KMS-11 (cell line): ENCODE results near the gene EPS8.

Experiments
- H2AFZ ChIP-seq: fragments of 200-600 bp; sonication (generic); 2 replicates; pipeline ENCODE4 v1.6.1; 2016; ENCODE audit warnings: antibody characterized with exemption, mixed run types, low read depth
- H3K27ac ChIP-seq: fragments of 200-600 bp; sonication (generic); 2 replicates; pipeline ENCODE4 v1.6.1; 2016; ENCODE audit warnings: mild to moderate bottlenecking, mixed run types
- H3K27me3 ChIP-seq: fragments of 200-600 bp; sonication (generic); 2 replicates; pipeline ENCODE4 v1.6.1; 2017; ENCODE audit warnings: mild to moderate bottlenecking, low read depth, mixed run types, moderate library complexity; ENCODE audit not compliant: insufficient read depth
- H3K36me3 ChIP-seq: fragments of 200-600 bp; sonication (generic); 2 replicates; pipeline ENCODE4 v1.6.1; 2017; ENCODE audit warnings: mild to moderate bottlenecking, mixed run types; ENCODE audit not compliant: insufficient read depth
- H3K4me1 ChIP-seq: fragments of 200-600 bp; sonication (generic); 2 replicates; pipeline ENCODE4 v1.6.1; 2016; ENCODE audit warnings: mild to moderate bottlenecking, low read depth, mixed run types; ENCODE audit not compliant: poor library complexity, severe bottlenecking
- H3K4me2 ChIP-seq: fragments of 200-600 bp; sonication (generic); 2 replicates; pipeline ENCODE4 v1.7.0; 2016; ENCODE audit warnings: mild to moderate bottlenecking, mixed run types
- H3K4me3 ChIP-seq: fragments of 200-600 bp; sonication (generic); IDR thresholded peaks from 2 replicates; pipeline ENCODE4 v1.6.1; 2017; ENCODE audit warnings: low read depth, low read length, mixed read lengths; ENCODE audit not compliant: insufficient read depth
- H3K79me2 ChIP-seq: fragments of 200-600 bp; sonication (generic); 2 replicates; pipeline ENCODE4 v1.6.1; 2016; ENCODE audit warnings: low read depth, mixed run types; ENCODE audit not compliant: insufficient read depth
- H3K9ac ChIP-seq: fragments of 200-600 bp; sonication (generic); 2 replicates; pipeline ENCODE4 v1.6.1; 2016; ENCODE audit warnings: mild to moderate bottlenecking, mixed run types
- H4K20me1 ChIP-seq: fragments of 200-600 bp; sonication (generic); 2 replicates; pipeline ENCODE4 v1.6.1; 2016; ENCODE audit warnings: mild to moderate bottlenecking, mixed run types; ENCODE audit not compliant: insufficient read depth
- TF ChIP-seq, protein P1 (sequence below): fragments of 200-600 bp; sonication (generic); conservative IDR thresholded peaks from 2 replicates; pipeline ENCODE4 v1.6.1; 2017; ENCODE audit warnings: low read depth, mild to moderate bottlenecking, antibody characterized with exemption, low read length, moderate library complexity, mixed read lengths

The EPS8 gene

DNA sequence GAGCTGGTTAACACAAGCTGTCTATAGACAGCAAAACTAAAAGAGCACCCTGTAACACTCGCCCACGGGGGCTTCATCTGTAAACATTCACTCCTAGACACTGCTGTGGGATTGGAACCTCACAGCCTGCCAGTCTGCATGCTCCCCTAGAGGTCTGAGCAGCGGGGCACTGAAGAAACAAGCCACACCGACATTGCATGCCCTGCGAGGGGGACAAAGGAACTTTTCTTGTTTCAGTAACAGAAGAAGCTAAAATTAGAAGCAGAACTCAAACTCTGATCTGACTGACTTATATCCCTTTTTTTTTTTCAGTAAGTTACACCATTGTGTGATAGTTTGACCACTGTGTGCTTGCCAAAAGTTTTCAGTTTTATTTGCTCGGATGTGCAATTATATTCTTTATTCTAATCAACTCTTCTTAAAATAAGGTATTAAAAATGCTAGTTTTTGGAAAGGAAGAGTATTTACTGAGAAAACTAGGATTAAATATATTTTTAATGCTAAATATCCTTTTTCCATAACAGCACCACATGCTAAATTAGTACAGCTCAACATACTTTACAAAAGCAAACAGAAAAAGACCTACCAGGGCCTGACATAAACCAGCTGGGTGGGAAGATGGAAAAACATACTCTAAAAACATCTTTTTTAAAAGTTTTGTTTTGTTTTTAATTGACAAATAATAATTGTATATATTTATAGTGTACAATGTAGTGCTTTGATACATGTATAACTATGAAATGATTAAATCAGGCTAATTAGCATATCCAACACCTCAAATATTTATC is 100.2 kb downstream of the EPS8 start:
- Histone ChIP-seq H3K9ac (no peak overlapping the region), H3K4me2 (no peak overlapping the region), H3K27ac (no peak overlapping the region), H3K27me3 (no peaks in the 10 kb centered on the region), H2AFZ (no peak overlapping the region), H4K20me1 (no peaks in the 10 kb centered on the region), H3K36me3 (no peaks in the 10 kb centered on the region), H3K79me2 (no peaks in the 10 kb centered on the region), H3K4me1 (no peaks in the 10 kb centered on the region), H3K4me3 (no peak overlapping the region)
- TF ChIP-seq, protein P1, sequence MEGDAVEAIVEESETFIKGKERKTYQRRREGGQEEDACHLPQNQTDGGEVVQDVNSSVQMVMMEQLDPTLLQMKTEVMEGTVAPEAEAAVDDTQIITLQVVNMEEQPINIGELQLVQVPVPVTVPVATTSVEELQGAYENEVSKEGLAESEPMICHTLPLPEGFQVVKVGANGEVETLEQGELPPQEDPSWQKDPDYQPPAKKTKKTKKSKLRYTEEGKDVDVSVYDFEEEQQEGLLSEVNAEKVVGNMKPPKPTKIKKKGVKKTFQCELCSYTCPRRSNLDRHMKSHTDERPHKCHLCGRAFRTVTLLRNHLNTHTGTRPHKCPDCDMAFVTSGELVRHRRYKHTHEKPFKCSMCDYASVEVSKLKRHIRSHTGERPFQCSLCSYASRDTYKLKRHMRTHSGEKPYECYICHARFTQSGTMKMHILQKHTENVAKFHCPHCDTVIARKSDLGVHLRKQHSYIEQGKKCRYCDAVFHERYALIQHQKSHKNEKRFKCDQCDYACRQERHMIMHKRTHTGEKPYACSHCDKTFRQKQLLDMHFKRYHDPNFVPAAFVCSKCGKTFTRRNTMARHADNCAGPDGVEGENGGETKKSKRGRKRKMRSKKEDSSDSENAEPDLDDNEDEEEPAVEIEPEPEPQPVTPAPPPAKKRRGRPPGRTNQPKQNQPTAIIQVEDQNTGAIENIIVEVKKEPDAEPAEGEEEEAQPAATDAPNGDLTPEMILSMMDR: no peak

DNA sequence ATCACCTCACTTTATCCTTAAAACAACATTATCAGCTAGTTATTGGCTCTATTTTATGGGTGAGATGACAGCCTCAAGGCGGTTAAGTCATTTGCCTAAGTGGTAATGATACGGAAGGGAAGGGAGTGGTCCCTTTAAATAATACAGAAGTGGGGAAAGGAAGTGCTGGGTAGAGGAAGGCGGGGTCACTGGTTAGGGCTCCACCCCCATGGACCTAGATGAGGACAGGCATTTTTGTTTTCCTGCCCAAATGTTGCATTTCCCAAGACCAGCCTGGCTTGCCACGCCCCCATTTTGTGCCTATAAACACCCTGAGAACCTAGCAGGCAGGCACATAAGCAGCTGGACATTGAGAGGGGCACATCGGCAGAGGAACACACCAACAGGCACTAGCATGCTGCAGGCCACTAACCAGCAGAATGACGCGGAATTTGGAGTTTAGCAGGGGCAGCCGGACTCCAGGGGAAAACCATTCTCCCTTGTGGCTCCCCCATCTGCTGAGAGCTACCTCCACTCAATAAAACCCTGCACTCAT is 100.9 kb downstream of the EPS8 start:
- no peaks in the 10 kb centered on the region for H3K4me1 ChIP-seq

DNA sequence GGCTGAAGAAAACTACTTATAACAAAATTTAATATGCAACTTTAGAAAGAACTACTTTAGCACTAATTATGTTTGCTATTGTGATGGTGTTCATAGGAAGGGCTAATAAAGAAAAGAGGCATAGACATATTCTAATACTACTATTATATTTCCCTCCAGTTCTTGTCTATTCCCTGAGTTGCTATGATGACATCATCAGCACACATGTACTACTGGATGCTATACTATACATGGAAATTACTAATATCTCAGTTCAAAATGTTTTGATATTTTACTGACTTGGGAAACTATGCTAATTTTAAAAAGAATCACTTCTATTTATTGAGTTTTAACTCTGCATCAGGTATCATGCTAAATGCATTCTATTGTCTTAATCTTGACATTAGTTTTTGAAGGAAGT is 101.6 kb downstream of the EPS8 start:
- TF ChIP-seq, protein P1: no peak
- no peaks in the 10 kb centered on the region for H3K27me3 ChIP-seq
- H2AFZ ChIP-seq: no peak overlapping the region
- no peaks in the 10 kb centered on the region for H3K36me3 ChIP-seq
- no peaks in the 10 kb centered on the region for H4K20me1 ChIP-seq
- H3K27ac ChIP-seq: no peak overlapping the region
- H3K4me3 ChIP-seq: no peak overlapping the region
- no peak overlapping the region for H3K4me2 ChIP-seq
- H3K4me1 ChIP-seq: peaks cover 4% of the 10 kb centered on the region
- no peaks in the 10 kb centered on the region for H3K79me2 ChIP-seq
- no peak overlapping the region for H3K9ac ChIP-seq

More for the DNA sequence above, 100.9 kb downstream of the EPS8 start:
- Histone ChIP-seq H3K4me3 (no peak overlapping the region), H3K36me3 (no peaks in the 10 kb centered on the region), H3K4me2 (no peak overlapping the region), H2AFZ (no peak overlapping the region), H4K20me1 (no peaks in the 10 kb centered on the region), H3K9ac (no peak overlapping the region), H3K27me3 (no peaks in the 10 kb centered on the region), H3K27ac (no peak overlapping the region), H3K79me2 (no peaks in the 10 kb centered on the region)
- TF ChIP-seq, protein P1: no peak

DNA sequence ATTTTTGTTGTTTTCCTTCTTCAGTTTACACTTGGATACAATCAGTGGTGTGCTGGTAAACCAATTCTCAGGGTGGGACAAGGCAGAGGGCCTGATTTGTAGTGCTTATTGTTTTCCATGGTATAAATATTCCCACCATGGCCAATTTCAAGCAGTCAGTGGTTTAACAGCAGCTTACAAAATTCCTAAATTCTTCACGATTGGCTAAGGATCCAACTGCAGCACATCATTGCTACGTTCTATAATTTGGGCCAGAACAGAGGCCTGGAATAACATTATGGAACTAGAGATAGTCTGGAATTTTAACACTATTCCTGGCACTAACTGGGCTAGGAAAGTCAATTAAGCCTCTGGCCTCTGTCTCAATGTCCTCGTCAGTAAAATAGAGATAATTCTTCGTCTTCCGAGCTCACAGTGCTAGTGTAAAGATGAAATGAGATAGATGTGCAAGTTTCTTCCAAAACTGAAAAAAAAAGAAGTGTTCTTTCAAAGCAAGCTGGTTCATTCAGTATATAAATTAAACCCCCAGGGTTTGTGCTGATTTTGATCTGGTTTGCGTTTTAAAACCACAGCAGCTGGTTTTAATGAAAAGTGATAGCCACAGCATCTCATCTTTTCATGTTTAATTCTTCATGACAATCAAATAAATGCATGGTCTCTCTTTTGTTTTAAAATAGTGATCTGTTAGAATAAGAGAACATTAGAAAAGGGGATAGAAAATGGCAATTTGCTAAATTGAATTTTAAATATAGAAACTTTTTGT is 104.1 kb downstream of the EPS8 start:
- Histone ChIP-seq H3K4me3 (no peak overlapping the region), H3K27ac (no peak overlapping the region), H3K4me1 (peaks cover 6% of the 10 kb centered on the region), H4K20me1 (no peaks in the 10 kb centered on the region), H3K36me3 (no peaks in the 10 kb centered on the region), H3K79me2 (no peaks in the 10 kb centered on the region), H3K4me2 (no peak overlapping the region), H2AFZ (no peak overlapping the region), H3K9ac (no peak overlapping the region), H3K27me3 (no peaks in the 10 kb centered on the region)
- TF ChIP-seq, protein P1: no peak
